PC-3 (cell line): ENCODE measurements around the gene VSTM5.

Experiments used
- CTCF ChIP-seq: fragments of 300-600 bp; sonication (generic); conservative IDR thresholded peaks from 2 replicates; pipeline ENCODE4 v1.5.1; 2017; ENCODE audit warnings: antibody characterized with exemption, low read depth, mild to moderate bottlenecking, low read length
- EZH2phosphoT487 ChIP-seq: fragments of 300-600 bp; sonication (generic); IDR thresholded peaks from 2 replicates; pipeline ENCODE4 v1.6.1; 2018; ENCODE audit warnings: mild to moderate bottlenecking, antibody characterized with exemption, low read length, borderline replicate concordance

DNA sequence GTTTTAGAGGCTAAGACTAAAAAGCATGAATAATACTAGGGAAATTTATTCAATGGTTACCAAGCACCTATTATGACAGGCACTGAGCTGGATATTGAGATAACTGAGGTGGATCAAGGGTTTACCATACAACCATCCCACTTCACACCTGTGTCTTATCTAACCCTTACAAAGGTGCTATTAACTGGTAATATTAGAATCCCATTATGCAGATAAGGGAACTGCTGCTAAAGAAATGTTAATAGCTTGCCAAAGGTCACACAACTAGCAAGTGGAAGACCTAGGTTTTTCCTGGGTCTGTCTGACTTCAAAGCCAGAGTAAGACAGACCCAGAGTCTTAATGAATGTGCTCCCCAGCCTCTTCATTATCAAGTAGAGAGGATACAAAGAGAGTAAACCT, 21.1 kb upstream of the VSTM5 start:
- TF ChIP-seq CTCF (no peak), EZH2phosphoT487 (no peak)
